UCSD-AML1 (cell line): ENCODE data around the gene SYCP3.
"Not testable (repeated sequence)": the region's sequence is repeated elsewhere in the genome, so short reads cannot be mapped to it uniquely, and the experiment has no call there.

Experiments used
- DNase-seq: peaks from one replicate; lab custom pipeline; 2025; ENCODE audit not compliant: unreplicated experiment; lab: John Stamatoyannopoulos, UW

The SYCP3 gene

DNA sequence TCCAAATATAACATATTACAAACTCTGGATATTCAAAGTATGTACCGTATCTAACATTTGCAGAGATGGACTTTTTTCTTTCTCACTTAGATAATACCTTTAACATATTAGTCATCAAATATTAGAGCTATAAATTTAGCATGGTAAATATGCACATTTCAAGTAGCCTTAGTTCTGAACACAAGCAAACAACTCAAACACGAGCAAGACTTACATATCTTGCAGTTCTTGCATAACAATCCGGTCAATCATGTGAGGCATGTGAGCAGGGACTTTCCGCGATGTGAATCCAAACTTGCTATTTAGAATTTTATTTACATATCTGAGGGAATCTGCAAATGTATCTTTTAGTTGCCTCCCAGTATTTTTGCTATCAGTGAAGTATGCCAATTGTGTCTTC lies 22.1 kb upstream of the SYCP3 start:
- no peak for DNase-seq

DNA sequence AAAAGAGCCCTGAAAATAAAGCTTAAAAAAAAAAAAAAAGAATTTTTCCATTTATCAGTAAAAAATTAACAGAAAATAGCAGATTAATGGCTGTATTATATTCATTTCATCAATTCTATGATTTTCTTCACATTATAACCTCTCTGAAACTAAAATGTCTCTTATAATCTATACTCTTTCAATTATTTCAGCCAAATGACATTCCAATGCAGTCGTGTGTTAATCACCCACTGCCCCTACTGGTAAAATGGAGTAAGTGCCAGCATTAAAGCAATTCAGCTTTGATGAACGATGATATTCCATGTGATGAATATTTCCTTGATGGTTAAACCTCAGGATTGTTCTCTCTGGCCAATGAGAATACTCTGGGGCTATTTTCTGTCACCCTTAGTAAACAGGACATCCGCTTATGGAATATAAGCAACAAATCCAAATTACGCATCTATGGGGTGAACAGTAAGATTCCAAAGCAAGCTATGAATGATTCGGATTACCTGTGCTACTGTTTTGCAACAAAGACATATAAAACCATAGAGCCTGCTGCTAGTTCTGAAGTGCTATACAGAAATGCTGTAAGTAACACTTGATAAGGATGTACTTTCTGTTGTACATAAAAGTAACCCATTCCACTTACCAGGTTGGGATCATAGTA lies 20.3 kb upstream of the SYCP3 start:
- no peak for DNase-seq

DNA sequence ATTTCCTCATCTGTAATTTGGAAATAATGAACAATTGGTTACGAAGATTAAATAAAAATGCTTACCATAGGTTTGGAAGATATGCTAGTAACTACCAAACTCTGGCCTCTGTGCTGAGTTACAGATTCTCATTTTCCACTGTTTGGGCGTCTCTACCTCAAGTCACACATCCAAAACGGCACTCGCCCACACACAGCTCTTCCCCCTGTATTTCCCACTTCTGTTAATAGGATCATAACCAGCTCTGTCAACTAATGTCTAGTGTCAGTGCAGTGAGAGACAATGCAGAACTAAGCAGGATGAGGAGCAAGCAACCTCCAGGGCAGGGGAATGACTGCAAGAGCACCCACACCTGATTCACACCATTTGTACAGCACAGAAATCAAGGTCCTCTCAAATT lies 10.9 kb upstream of the SYCP3 start:
- DNase-seq, result no peak

GRCh38 chr12:101749657-101750056 lies 10.4 kb upstream of the SYCP3 start:
- DNase-seq, result no peak

DNA sequence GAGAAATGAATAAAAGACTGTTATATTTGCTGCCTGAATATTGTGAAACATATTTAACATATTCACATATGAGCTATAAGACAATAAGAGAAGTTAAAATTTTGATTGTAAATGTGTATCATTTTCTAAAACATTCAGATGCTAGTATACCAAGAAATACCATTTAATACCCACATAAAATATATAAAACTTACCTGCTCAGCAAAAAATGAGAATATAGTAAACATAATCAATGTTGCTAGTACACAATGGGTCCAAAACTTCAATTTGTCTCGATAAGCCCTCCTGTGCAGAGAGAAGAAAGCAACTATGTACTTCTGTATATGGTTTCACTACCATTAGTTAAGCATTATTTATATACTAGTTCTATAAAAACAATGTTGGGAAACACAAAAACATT lies 9.6 kb upstream of the SYCP3 start:
- DNase-seq, result no peak

- DNase-seq, result no peak
Measured at GRCh38 chr12:101747697-101748096, 8.4 kb upstream of the SYCP3 start.

DNA sequence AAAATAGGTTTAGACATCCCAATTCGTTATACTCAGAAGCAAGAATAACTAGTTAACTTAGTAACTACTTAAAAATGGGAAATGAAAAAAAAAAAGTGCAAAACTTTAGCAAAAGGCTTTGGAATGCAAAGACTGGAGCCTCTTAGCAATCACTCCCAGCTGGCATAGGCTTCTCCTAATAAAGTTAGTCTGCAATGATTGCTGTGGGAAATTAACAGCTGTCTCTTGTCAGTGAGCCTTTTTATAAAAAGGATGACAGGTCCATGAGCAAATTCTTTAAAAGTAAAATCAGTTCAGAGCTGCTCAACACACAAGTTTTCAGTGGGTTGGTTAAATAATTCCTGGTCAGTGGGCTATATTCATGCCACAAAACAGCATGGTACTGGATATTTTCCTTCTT lies 7.4 kb upstream of the SYCP3 start:
- no peak for DNase-seq

- DNase-seq, result no peak
Measured at GRCh38 chr12:101746196-101746595, 6.9 kb upstream of the SYCP3 start.

DNA sequence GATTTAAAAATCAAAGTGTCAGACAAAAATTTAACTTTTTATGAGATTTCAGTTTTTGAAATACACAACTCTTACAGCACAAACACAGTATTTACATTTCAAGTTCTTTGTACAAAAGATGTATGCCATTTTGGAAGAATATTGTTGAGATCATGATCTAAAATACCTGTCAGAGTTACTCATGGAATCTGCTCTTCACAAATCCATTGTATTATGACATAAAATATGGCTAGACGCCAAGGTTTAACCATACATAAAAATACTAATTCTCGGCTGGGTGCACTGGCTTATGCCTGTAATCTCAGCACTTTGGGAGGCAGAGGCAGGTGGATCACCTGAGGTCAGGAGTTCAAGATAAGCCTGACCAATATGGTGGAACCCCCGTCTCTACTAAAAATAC lies 6.2 kb upstream of the SYCP3 start:
- DNase-seq, result no peak

GRCh38 chr12:101743724-101744472 lies 4.6 kb upstream of the SYCP3 start:
- DNase-seq, result peak; percentile 8

GRCh38 chr12:101743242-101743641 lies 4.0 kb upstream of the SYCP3 start:
- no peak for DNase-seq

GRCh38 chr12:101740980-101741379 lies 1.7 kb upstream of the SYCP3 start:
- DNase-seq, result no peak

DNA sequence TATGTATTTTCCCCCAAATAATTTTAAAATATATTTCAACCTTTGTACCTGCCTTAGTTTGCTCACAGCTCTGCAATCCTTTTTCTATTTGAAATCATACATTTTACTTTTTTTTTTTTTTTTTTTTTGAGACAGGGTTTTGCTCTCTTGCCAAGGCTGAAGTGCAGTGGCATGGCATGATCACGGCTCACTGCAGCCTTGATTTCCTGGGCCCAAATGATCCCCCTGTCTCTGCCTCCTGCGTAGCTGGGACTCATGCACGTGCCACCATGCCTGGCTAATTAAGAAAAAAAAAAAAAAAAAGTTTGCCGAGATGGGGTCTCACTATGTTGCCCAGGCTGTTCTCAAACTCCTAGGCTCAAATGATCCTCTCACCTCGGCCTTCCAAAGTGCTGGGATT lies 1.3 kb upstream of the SYCP3 start:
- DNase-seq, result no peak

GRCh38 chr12:101737476-101737875 lies 1.8 kb downstream of the SYCP3 start:
- no peak for DNase-seq

DNA sequence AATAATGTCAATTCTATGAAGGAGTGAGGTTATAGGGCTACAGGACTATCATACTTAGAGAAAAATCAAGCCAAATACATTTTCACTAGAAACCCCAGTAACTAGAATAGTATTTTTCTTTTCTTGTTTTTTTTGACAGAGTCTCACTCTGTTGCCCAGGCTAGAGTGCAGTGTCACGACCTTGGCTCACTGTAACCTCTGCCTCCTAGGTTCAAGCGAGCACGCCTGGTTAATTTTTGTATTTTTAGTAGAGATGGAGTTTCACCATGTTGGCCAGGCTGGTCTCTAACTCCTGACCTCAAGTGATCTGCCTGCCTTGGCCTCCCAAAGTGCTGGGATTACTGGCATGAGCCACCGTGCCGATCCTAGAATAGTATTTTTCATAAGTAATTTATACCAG lies 4.8 kb downstream of the SYCP3 start:
- not testable (repeated sequence) for DNase-seq

- no peak for DNase-seq
Measured at GRCh38 chr12:101733166-101733565, 6.1 kb downstream of the SYCP3 start.

- DNase-seq, result no peak
Measured at GRCh38 chr12:101732318-101732717, 6.9 kb downstream of the SYCP3 start.

DNA sequence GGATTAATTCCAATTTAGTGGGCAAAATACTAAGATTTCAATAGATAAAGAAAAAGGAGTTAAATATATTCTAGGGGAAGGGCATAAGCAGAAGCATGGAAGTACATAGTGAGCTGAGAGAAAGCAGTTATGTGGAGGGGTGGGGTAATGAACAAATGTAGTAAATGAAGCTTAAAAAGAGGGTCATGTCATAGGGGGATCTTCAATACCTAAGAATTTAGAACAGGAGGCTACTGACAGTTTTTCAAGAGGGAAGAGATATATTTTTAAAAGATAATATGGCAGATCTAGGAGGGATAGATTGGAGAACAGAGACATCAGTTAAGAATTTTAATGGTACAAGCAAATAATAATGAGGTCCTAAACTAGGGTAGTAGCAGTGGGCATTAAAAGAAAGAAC lies 9.4 kb downstream of the SYCP3 start:
- no peak for DNase-seq

- DNase-seq, result no peak
Measured at GRCh38 chr12:101727098-101727497, 12.2 kb downstream of the SYCP3 start.

DNA sequence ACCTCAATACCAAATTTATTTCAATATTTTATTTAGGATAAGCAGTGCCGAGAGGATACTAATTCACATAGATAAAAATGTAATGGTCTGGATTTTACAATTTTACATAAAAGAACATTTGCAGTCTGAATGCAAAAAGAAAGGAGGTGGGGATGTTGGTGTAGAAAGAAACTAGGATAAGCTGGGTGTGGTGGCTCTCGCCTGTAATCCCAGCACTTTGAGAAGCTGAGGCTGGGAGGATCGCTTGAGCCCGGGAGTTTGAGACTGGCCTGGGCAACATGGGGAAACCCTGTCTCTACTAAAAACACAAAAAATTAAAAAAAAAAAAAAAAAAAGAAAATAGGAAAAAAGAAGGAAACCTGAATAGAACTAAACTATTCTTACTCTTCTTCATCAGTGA lies 16.9 kb downstream of the SYCP3 start:
- DNase-seq, result no peak

DNA sequence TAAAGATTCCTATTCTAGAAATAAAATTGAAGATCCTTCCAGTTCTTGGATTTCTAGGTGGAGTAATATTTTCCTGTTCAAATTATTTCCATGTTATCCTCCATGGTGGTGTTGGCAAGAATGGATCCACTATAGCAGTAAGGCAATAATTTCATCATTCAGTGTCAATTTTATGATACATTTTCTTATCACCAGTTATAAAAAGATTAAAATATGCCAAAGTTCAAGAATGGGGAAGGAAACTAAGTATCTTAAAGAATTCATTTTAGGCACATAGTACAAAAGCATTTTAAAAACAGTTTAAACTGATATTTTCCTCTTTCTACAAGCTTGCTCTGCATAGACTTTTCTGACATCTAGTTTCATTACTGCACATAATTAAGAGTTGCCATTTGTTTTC lies 19.1 kb downstream of the SYCP3 start:
- no peak for DNase-seq

- no peak for DNase-seq
Measured at GRCh38 chr12:101719566-101719965, 19.7 kb downstream of the SYCP3 start.

- no peak for DNase-seq
Measured at GRCh38 chr12:101714877-101715444, 24.3 kb downstream of the SYCP3 start.
